HepG2 (cell line): ENCODE measurements around the gene RAPGEF5. TPM values are rescaled to one million over a fixed set of nuclear protein-coding genes. Genes with fewer than 3 reads are reported as not detected.

ENCODE experiments used
- ATAC-seq: fragments of 200-7000 bp; cut with Tn5 transposase; 3 replicates; pipeline ENCODE4 v1.9.1; 2020; ENCODE audit warnings: mild to moderate bottlenecking, moderate library complexity
- BruUV-seq: library from RNA; stranded (reverse); fragments of 400-500 nt; replicated peaks from 2 replicates; lab custom pipeline; 2021; lab: Mats Ljungman, UMichigan
- CTCF ChIA-PET: fragments of 300-600 bp; formaldehyde crosslinking; extraction: SDS; loops from one replicate; lab custom pipeline; 2021; ENCODE audit warnings: low total read pairs, inconsistent platforms, low intra/inter-chr PET ratio; lab: Yijun Ruan, JAX
- POLR2A ChIA-PET: fragments of 350-600 bp; sonication (Branson Sonifier 250); formaldehyde crosslinking; loops from one replicate; lab custom pipeline; 2020; ENCODE audit warnings: antibody characterized with exemption, inconsistent platforms; lab: Yijun Ruan, JAX
- DNase-seq: peaks from one replicate; pipeline ENCODE4 v3.0.0-alpha.2; 2015; ENCODE audit warnings: low spot score
- FAIRE-seq: peaks from 3 replicates; lab custom pipeline; 2011; peaks lifted over from hg19 to GRCh38; lab: Jason Lieb, UNC
- H2AFZ ChIP-seq: one replicate; pipeline ENCODE4 v1.6.1; 2011; ENCODE audit warnings: low read length, inconsistent platforms
- H3K27ac ChIP-seq: fragments of 300-600 bp; 3 replicates; pipeline ENCODE4 v1.8.0; 2011; ENCODE audit warnings: mixed run types, mild to moderate bottlenecking, mixed read lengths, low read length, inconsistent platforms; ENCODE audit not compliant: insufficient read depth; ENCODE audit errors: extremely low read length
- H3K27me3 ChIP-seq, 2 experiments: fragments of 200-600 bp in 1 of 2; 2 replicates in 1 of 2; 3 replicates in 1 of 2; pipeline versions ENCODE4 v1.6.0 to v1.8.0; 2011; ENCODE audit warnings: low read length in 2 of 2, mild to moderate bottlenecking in 2 of 2, moderate library complexity in 2 of 2, inconsistent platforms in 1 of 2; ENCODE audit not compliant: insufficient read depth in 2 of 2, control insufficient read depth in 1 of 2
- H3K36me3 ChIP-seq, 2 experiments: fragments of 200-600 bp in 1 of 2; replicated peaks in 1 of 2; 2 replicates in 1 of 2; 3 replicates in 1 of 2; pipeline versions ENCODE4 v1.5.1 to v1.8.0; 2011; ENCODE audit warnings: low read length in 2 of 2, inconsistent platforms in 1 of 2; ENCODE audit not compliant: insufficient read depth in 2 of 2, control insufficient read depth in 1 of 2
- H3K4me1 ChIP-seq: 2 replicates; pipeline ENCODE4 v1.5.1; 2012; ENCODE audit warnings: low read length, inconsistent platforms; ENCODE audit not compliant: insufficient read depth
- H3K4me2 ChIP-seq: 2 replicates; pipeline ENCODE4 v1.6.0; 2011; ENCODE audit warnings: low read depth, low read length, inconsistent platforms
- H3K4me3 ChIP-seq, 3 experiments: fragments of 200-600 bp in 1 of 3; sonication (generic), shearing (Covaris generic) in 1 of 3; replicated peaks in 1 of 3; 2 replicates each; pipeline ENCODE4 v1.5.1; 2011 to 2016; ENCODE audit warnings: low read length in 3 of 3, inconsistent platforms in 2 of 3, low read depth in 2 of 3, mild to moderate bottlenecking in 2 of 3, control low read depth in 1 of 3, mixed read lengths in 1 of 3; ENCODE audit not compliant: insufficient read depth in 1 of 3
- H3K79me2 ChIP-seq: one replicate; pipeline ENCODE4 v1.6.1; 2011; ENCODE audit warnings: low read length, inconsistent platforms; ENCODE audit not compliant: insufficient read depth
- H3K9ac ChIP-seq: 2 replicates; pipeline ENCODE4 v1.6.0; 2011; ENCODE audit warnings: mild to moderate bottlenecking, low read depth, low read length, inconsistent platforms; ENCODE audit not compliant: insufficient read depth
- H3K9me3 ChIP-seq: 2 replicates; pipeline ENCODE4 v1.5.1; 2012; ENCODE audit warnings: mild to moderate bottlenecking, low read length
- H4K20me1 ChIP-seq: 2 replicates; pipeline ENCODE4 v1.6.0; 2011; ENCODE audit warnings: inconsistent platforms, mild to moderate bottlenecking, low read length, moderate library complexity; ENCODE audit not compliant: insufficient read depth
- KLF6 ChIP-seq: IDR thresholded peaks from 2 replicates; pipeline ENCODE4 v1.8.0; 2016; ENCODE audit warnings: missing biosample characterization, missing genetic modification reagents
- LCORL ChIP-seq, 2 experiments: fragments of 450-650 bp in 1 of 2; sonication (generic) in 1 of 2; formaldehyde crosslinking in 1 of 2; IDR thresholded peaks; 2 replicates each; pipeline versions ENCODE4 v1.5.0 to v1.6.1; 2017 to 2020; ENCODE audit warnings: antibody characterized with exemption in 1 of 2, missing genetic modification reagents in 1 of 2
- NFKB2 ChIP-seq: sonication (generic); formaldehyde crosslinking; IDR thresholded peaks from 2 replicates; pipeline ENCODE4 v1.4.0; 2020; ENCODE audit warnings: missing genetic modification reagents, borderline replicate concordance
- PPARG ChIP-seq: conservative IDR thresholded peaks from 2 replicates; pipeline ENCODE4 v1.6.1; 2016; ENCODE audit warnings: missing biosample characterization, missing genetic modification reagents
- U2AF2 ChIP-seq: fragments of 200-400 bp; formaldehyde crosslinking; IDR thresholded peaks from 2 replicates; pipeline ENCODE4 v1.6.1; 2017; ENCODE audit warnings: low read depth, mild to moderate bottlenecking, low read length
- ZNF7 ChIP-seq: IDR thresholded peaks from 2 replicates; pipeline ENCODE4 v1.6.1; 2016; ENCODE audit warnings: missing biosample characterization, missing genetic modification reagents
- WGBS: methylation state at CpG from one replicate; pipeline ENCODE4 v1.1.6; 2017; ENCODE audit warnings: low lambda C conversion rate; 5-methylcytosine and 5-hydroxymethylcytosine counted together
- in situ Hi-C: cut with HindIII; loops from 2 replicates; pipeline ENCODE4 v1.10.0; 2017; ENCODE audit warnings: low pct_unique_long_range_greater_than_20kb; ENCODE audit not compliant: extremely low pct_ligation_motif_present
- intact Hi-C: fragments of 100-400 bp; cut with micrococcal nuclease; formaldehyde crosslinking; loops from one replicate; pipeline ENCODE4 v1.10.0; 2022; ENCODE audit not compliant: unreplicated experiment
- polyA plus RNA-seq, 8 experiments: library from polyadenylated mRNA; depleted of rRNA in 3 of 8; stranded (reverse) in 7 of 8; unstranded in 1 of 8; fragments of >200 nt; fragmentation: Illumina TruSeq in 4 of 8; extraction: Trizol in 4 of 8; gene quantifications; 2 replicates each; pipeline versions ENCODE4 v1.2.1 to v1.2.3, GENCODE V29; 2011 to 2016; ENCODE audit warnings: low read depth in 4 of 8, missing spikeins in 1 of 8, mixed read lengths in 1 of 8; ENCODE audit not compliant: insufficient read depth in 1 of 8
- total RNA-seq, 5 experiments: library from RNA; depleted of rRNA; stranded (reverse); fragments of >200 nt; fragmentation: Illumina TruSeq; extraction: Trizol; gene quantifications; 2 replicates each; pipeline ENCODE4 v1.2.3, GENCODE V29; 2016; ENCODE audit warnings: low read depth in 1 of 5
- TF ChIP-seq, protein P1 (sequence below): sonication (generic); formaldehyde crosslinking; IDR thresholded peaks from 2 replicates; pipeline ENCODE4 v1.9.0; 2022; ENCODE audit warnings: low read depth, missing genetic modification reagents
- TF ChIP-seq, protein P2 (sequence below): sonication (generic); formaldehyde crosslinking; IDR thresholded peaks from 2 replicates; pipeline ENCODE4 v1.4.0; 2020; ENCODE audit warnings: missing genetic modification reagents

RAPGEF5 gene
- total and polyA plus RNA-seq, 2 of the 13 experiments (the other 11 are each of a cell fraction or from before 2014, with no cell fraction given), result 17.1 to 23.4 TPM

DNA sequence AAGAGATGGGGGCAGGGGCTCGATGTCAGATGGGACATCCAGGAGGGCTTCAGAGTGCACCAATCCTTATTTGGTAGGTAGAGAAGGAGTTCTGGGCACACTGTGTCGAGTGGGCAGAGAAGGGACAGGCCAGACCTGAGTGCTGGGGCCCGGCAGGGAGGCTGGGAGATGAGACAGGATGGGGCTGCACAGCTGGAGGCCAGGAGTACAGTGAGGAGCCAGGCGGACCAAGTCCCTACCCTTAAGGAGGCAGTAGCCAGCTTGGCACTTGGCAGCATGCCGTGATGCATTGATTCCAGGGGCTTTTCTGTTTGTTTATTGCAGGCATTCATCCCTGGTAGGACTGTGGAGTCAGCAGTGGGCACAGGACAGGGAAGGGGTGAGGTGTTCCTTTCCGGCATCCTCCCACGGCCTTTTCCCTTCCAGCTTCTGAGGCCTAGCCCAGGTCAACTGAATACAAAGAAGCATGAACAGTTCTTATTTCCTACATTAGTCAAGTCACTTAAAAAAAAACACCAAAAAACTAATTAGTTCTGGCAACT, 242.4 kb downstream of the RAPGEF5 start:
- Histone ChIP-seq H3K36me3 (peaks cover 4 to 5% of the 10 kb centered on the region in 2 experiments; a peak in 4 of 5 replicates), H3K4me2 (no peak overlapping the region), H3K79me2 (no peaks in the 10 kb centered on the region), H3K4me3 (no peak overlapping the region), H3K9me3 (no peaks in the 10 kb centered on the region), H3K27ac (no peak overlapping the region), H3K9ac (no peak overlapping the region), H3K27me3 (no peaks in the 10 kb centered on the region), H2AFZ (no peak overlapping the region), H3K4me1 (peaks cover 11% of the 10 kb centered on the region), H4K20me1 (no peaks in the 10 kb centered on the region)
- in situ Hi-C loops (no loop called here), intact Hi-C loops (no loop called here)
- BruUV-seq, result no TSS peak
- WGBS, result 89% methylated on average over 7 of the region's 7 CpGs
- FAIRE-seq (no peak), ATAC-seq (no peak), DNase-seq (no peak)
- no peak for TF ChIP-seq ZNF7
- no peak for TF ChIP-seq U2AF2
- TF ChIP-seq, protein P1, sequence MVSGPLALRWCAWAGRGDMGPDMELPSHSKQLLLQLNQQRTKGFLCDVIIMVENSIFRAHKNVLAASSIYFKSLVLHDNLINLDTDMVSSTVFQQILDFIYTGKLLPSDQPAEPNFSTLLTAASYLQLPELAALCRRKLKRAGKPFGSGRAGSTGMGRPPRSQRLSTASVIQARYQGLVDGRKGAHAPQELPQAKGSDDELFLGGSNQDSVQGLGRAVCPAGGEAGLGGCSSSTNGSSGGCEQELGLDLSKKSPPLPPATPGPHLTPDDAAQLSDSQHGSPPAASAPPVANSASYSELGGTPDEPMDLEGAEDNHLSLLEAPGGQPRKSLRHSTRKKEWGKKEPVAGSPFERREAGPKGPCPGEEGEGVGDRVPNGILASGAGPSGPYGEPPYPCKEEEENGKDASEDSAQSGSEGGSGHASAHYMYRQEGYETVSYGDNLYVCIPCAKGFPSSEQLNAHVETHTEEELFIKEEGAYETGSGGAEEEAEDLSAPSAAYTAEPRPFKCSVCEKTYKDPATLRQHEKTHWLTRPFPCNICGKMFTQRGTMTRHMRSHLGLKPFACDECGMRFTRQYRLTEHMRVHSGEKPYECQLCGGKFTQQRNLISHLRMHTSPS, result no peak
- no peak for TF ChIP-seq NFKB2 (CRISPR knock-in tag)
- TF ChIP-seq, protein P2, sequence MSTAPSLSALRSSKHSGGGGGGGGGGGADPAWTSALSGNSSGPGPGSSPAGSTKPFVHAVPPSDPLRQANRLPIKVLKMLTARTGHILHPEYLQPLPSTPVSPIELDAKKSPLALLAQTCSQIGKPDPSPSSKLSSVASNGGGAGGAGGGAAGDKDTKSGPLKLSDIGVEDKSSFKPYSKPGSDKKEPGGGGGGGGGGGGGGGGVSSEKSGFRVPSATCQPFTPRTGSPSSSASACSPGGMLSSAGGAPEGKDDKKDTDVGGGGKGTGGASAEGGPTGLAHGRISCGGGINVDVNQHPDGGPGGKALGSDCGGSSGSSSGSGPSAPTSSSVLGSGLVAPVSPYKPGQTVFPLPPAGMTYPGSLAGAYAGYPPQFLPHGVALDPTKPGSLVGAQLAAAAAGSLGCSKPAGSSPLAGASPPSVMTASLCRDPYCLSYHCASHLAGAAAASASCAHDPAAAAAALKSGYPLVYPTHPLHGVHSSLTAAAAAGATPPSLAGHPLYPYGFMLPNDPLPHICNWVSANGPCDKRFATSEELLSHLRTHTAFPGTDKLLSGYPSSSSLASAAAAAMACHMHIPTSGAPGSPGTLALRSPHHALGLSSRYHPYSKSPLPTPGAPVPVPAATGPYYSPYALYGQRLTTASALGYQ (CRISPR knock-in tag), result no peak
- no peak for TF ChIP-seq PPARG (CRISPR knock-in tag)
- no peak for TF ChIP-seq LCORL (IDR thresholded peaks at IDR 0.05)
- TF ChIP-seq LCORL (CRISPR knock-in tag; IDR thresholded peaks at IDR 0.05), result no peak
- no peak for TF ChIP-seq KLF6
- ChIA-PET CTCF (no interaction called here), POLR2A (interaction anchor here (0.7 kb wide), 1 partner anchor 329 kb away, joined by 3 read pairs; no protein-coding TSS in a partner anchor)
